Esophagus squamous epithelium (tissue), 4 donors: ENCODE data around the gene UBA6.

Experiments used
- POLR2A ChIP-seq, 4 donors: fragments of 450-650 bp; IDR thresholded peaks; one replicate each; pipeline ENCODE4 v1.6.1; 2017; ENCODE audit warnings: antibody characterized with exemption in 4 of 4, mild to moderate bottlenecking in 4 of 4, moderate library complexity in 3 of 4
- TF ChIP-seq, protein P1 (sequence below), 6 experiments: fragments of 450-650 bp in 4 of 6; fragments of 200-600 bp in 2 of 6; sonication (generic) in 2 of 6; IDR thresholded peaks; one replicate each; pipeline ENCODE4 v1.5.1; 2016 to 2019; ENCODE audit warnings: antibody characterized with exemption in 6 of 6, mild to moderate bottlenecking in 4 of 6, moderate library complexity in 4 of 6

DNA sequence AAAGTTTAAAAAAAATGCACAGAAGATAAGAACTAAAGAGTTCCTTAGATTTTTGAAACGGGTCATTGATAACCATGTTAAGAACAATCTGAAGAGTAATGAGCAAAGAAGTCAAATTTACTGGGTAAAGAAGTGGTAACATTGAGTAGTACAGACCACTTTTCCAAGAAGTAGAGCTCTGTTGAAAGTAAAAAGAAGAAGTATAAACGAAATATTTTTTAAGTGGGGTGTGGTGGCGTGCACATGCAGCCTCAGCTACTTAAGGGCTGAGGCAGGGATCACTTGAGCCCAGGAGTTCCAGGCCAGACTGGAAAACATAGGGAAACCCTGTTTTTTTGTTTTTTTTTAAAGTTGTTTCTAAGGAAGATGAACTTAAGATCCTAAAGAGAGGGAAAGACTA, 68.5 kb downstream of the UBA6 start:
- no peak for TF ChIP-seq POLR2A (IDR thresholded peaks at IDR 0.05)
- TF ChIP-seq, protein P1, sequence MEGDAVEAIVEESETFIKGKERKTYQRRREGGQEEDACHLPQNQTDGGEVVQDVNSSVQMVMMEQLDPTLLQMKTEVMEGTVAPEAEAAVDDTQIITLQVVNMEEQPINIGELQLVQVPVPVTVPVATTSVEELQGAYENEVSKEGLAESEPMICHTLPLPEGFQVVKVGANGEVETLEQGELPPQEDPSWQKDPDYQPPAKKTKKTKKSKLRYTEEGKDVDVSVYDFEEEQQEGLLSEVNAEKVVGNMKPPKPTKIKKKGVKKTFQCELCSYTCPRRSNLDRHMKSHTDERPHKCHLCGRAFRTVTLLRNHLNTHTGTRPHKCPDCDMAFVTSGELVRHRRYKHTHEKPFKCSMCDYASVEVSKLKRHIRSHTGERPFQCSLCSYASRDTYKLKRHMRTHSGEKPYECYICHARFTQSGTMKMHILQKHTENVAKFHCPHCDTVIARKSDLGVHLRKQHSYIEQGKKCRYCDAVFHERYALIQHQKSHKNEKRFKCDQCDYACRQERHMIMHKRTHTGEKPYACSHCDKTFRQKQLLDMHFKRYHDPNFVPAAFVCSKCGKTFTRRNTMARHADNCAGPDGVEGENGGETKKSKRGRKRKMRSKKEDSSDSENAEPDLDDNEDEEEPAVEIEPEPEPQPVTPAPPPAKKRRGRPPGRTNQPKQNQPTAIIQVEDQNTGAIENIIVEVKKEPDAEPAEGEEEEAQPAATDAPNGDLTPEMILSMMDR (IDR thresholded peaks at IDR 0.05), result no peak
